ENCODE measurements around the gene SULT1B1.

SULT1B1 gene

GRCh38 chr4:69748173-69748572, 12.2 kb downstream of the SULT1B1 start:
- no peak for DNase-seq

GRCh38 chr4:69744157-69744478, 16.3 kb downstream of the SULT1B1 start:
- no peak for DNase-seq

- DNase-seq = no peak
These were observed 16.8 kb downstream of the SULT1B1 start for GRCh38 chr4:69743476-69744156.

GRCh38 chr4:69742596-69742995, 17.8 kb downstream of the SULT1B1 start:
- DNase-seq = no peak

GRCh38 chr4:69738872-69739271, 21.5 kb downstream of the SULT1B1 start:
- no peak for DNase-seq

GRCh38 chr4:69735119-69735518, 25.3 kb downstream of the SULT1B1 start:
- DNase-seq = no peak

GRCh38 chr4:69731847-69732246, 28.6 kb downstream of the SULT1B1 start:
- DNase-seq = no peak

- DNase-seq = no peak
These were observed 29.2 kb downstream of the SULT1B1 start for GRCh38 chr4:69731241-69731640.

GRCh38 chr4:69730002-69730401, 30.4 kb downstream of the SULT1B1 start:
- DNase-seq = no peak

- no peak for DNase-seq
These were observed 32.5 kb downstream of the SULT1B1 start for GRCh38 chr4:69727926-69728325.

- no peak for DNase-seq
These were observed 33.0 kb downstream of the SULT1B1 start for GRCh38 chr4:69727426-69727825.

GRCh38 chr4:69726971-69727370, 33.4 kb downstream of the SULT1B1 start:
- DNase-seq = no peak

GRCh38 chr4:69718396-69719271, 41.8 kb downstream of the SULT1B1 start:
- no peak for DNase-seq

- DNase-seq = no peak
These were observed 42.6 kb downstream of the SULT1B1 start for GRCh38 chr4:69717778-69718177.

- DNase-seq = no peak
These were observed 43.8 kb downstream of the SULT1B1 start for GRCh38 chr4:69716654-69717053.

GRCh38 chr4:69714086-69714485, 46.3 kb downstream of the SULT1B1 start:
- no peak for DNase-seq

GRCh38 chr4:69713593-69713992, 46.8 kb downstream of the SULT1B1 start:
- no peak for DNase-seq

GRCh38 chr4:69710580-69710979, 49.8 kb downstream of the SULT1B1 start:
- no peak for DNase-seq

GRCh38 chr4:69708211-69708610, 52.2 kb downstream of the SULT1B1 start:
- no peak for DNase-seq

- DNase-seq = no peak
These were observed 52.6 kb downstream of the SULT1B1 start for GRCh38 chr4:69707807-69708206.

- DNase-seq = no peak
These were observed 58.2 kb downstream of the SULT1B1 start for GRCh38 chr4:69702201-69702600.

- no peak for DNase-seq
These were observed 58.7 kb downstream of the SULT1B1 start for GRCh38 chr4:69701696-69702095.

- no peak for DNase-seq
These were observed 62.7 kb downstream of the SULT1B1 start for GRCh38 chr4:69697536-69698242.

GRCh38 chr4:69689599-69689998, 70.8 kb downstream of the SULT1B1 start:
- no peak for DNase-seq

Data from activated T-cell treated with anti-CD3 and anti-CD28 coated beads, Interleukin-2, amount 50 U/mL, for 48 hours (primary cell).